Astrocyte (in vitro differentiated cells and primary cell): Measurements from ENCODE around the gene INSIG2.

Source experiments
- EZH2 ChIP-seq: IDR thresholded peaks from 2 replicates; pipeline ENCODE4 v1.6.1; 2012; ENCODE audit warnings: mild to moderate bottlenecking, low read length, inconsistent platforms; ENCODE audit not compliant: insufficient read depth
- TF ChIP-seq, protein P1 (sequence below): IDR thresholded peaks from 2 replicates; pipeline ENCODE4 v1.5.1; 2011; ENCODE audit warnings: low read depth, mild to moderate bottlenecking, inconsistent platforms, low read length, moderate library complexity; ENCODE audit not compliant: insufficient read depth

DNA sequence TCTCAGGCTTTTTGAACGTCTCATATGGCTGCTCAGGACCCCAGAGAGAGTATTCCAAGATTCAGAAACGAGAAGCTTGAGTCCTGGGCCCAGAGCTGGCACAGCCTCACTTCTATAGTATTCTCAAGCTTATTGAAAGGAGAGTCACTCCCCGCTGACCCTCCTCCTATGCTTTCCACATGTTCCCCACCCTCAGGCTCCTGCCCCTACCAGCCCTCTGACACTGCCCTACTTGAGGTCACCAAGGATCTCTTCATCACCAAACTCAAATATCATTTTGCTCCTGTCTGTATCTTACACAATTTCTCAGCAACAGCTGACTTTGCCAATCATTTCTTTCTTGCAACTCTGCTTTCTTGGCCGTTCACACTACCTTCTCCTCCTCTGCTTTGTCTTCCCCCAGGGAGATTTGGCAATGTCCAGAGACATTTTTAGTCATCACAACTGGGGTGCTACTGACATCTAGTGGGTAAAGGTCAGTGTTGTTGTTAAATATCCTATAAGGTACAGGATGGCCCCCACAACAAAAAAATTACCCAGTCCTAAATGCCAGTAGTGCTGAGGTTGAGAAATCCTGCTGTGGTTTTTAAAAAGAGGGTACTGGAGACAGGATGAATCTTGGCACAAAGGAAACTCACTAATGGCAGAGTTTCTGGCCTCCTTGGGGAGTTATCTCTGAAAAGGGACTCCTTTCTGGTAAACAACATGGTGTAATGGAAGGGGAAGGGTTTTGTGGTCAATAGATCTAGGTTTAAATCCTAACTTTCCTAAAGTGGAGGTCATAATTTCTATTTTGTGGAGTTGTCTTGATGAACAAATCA is 26.9 kb upstream of the INSIG2 start:
- no peak for TF ChIP-seq EZH2
- TF ChIP-seq, protein P1, sequence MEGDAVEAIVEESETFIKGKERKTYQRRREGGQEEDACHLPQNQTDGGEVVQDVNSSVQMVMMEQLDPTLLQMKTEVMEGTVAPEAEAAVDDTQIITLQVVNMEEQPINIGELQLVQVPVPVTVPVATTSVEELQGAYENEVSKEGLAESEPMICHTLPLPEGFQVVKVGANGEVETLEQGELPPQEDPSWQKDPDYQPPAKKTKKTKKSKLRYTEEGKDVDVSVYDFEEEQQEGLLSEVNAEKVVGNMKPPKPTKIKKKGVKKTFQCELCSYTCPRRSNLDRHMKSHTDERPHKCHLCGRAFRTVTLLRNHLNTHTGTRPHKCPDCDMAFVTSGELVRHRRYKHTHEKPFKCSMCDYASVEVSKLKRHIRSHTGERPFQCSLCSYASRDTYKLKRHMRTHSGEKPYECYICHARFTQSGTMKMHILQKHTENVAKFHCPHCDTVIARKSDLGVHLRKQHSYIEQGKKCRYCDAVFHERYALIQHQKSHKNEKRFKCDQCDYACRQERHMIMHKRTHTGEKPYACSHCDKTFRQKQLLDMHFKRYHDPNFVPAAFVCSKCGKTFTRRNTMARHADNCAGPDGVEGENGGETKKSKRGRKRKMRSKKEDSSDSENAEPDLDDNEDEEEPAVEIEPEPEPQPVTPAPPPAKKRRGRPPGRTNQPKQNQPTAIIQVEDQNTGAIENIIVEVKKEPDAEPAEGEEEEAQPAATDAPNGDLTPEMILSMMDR = peak; percentile 40
